AG08395 (cell line): ENCODE data around the gene PLXNA1.

ENCODE experiments used
- DNase-seq: peaks from one replicate; pipeline ENCODE4 v3.0.0; 2012; ENCODE audit warnings: mixed read lengths, low spot score

The PLXNA1 gene

GRCh38 chr3:126967386-126967785 is 15.5 kb upstream of the PLXNA1 start:
- no peak for DNase-seq

DNA sequence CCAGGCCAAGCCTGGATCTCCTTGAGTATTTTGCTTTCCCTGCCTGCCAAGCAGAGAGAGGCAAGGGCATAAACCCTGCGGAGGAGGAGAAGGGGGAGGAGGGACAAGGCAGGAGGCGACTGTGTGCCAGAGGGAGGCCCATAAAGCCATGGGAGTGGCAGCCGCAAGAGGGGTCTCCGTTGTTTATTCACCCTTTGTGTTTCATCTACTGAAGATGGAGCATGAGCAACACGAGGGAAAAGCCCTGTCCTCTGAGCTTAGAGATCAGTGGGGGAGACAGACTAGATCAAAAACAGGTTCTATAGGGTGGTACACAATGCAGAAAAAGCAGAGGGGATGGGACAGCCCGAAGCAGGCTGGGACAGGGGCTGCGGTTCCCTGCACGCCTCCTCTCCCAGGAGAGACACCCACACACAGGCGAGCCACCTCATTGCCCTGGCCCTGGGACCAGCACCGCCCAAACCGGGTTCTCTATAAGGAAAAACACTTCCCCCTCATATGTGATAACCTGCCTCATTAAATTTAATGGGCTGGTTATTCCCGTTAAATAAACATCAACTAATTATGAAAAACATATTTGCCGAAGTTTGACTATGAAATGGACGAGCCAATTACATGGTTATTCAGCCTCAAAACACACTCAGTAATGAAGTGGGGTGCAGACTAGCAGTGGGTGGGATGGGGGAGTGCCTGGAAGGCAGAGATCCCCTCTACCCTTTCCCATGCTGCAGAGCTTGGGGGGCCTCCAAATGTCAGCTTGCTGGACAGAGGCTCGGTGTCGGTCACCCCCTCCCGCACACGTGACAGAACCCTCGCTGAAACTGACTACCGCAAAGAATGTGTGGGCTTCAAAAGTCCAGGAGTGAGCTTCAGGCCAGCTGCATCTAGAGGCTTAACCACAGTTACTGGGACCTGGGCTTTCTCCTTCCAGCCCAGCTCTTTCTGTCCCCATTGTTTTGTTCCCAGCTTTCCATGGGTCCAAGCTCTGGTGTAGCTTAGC is 14.2 kb upstream of the PLXNA1 start:
- DNase-seq, result no peak

DNA sequence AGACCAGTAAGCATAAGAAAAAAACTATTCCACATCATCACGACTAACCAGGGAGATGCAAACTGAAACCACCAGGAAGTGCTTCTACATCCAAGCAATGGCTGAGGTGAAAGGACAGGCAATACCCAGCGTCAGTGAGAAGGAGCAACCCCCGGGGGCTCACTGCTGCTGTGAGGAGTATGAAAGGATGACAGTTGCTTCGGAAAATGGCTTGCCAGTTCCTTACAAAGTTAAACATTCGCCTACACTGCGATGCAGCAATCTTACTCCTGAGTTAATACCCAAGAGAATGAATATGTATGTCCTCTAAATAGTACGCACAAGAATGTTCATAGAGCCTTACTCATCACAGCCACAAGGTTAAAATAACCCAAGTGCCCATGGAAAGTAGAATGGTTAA is 13.3 kb upstream of the PLXNA1 start:
- DNase-seq, result no peak

GRCh38 chr3:126970101-126970500 is 12.8 kb upstream of the PLXNA1 start:
- no peak for DNase-seq

- no peak for DNase-seq
These were observed 12.0 kb upstream of the PLXNA1 start for GRCh38 chr3:126970921-126971320.

DNA sequence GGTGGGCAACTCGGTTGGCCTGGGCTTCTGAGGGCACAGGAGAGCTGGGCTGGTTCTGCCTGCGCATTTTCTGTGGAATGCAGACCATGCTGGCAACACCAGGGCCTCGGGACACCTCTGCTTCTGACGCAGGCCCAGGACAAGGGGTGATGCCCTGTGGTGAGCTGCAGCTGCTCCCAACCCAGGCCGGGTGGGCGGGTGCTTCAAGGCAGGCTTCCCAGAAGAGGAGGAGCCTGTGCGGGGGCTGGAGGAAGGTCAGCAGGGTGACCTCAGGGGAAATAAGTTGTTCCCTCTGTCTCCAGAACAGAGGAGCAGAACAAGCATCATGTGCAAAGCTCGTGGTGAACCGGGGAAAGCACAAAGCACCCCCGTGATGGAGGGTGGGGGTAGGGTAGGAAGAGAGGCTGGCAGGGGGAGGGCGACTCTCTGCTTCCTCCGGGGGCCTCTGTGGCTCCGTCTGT is 11.0 kb upstream of the PLXNA1 start:
- peak; percentile 40 for DNase-seq

DNA sequence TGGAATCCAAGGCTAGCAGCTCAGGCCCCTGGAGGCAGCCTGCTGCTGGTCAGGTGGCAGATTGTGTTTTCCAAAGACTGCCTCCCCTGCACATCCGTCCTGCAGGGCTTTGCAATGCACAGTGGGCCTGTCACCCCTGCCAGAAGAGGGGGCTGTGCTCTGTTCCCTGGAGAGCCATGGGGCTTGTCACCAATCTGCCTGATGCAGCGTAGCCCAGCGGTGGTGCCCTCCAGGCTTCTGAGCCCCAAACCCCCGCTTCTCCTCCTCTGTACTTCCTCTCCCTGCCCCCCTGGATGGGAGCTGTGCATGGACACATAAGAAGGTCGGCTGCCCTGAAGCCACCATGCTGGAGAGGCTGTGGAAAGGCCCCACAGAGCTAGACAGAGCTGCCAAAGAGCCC is 10.0 kb upstream of the PLXNA1 start:
- no peak for DNase-seq

GRCh38 chr3:126973814-126974213 is 9.1 kb upstream of the PLXNA1 start:
- no peak for DNase-seq

DNA sequence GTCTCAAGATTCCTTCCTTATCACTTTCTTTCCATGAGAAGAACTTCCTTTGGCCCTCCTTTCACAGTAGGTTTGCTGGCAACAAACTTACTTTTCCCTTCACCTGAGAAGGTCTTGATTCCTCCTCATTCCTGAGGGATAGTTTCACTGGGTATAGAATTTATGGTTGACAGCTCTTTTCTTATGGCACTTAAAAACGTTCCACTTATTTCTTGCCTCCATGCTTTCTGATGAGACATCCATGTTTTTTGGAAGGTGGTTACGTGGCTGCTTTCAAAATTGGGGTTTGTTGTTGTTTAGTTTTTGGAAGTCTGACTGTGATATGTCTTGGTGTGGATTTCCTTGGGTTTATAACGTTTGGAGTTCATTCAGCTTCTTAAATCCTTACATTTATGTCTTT is 8.2 kb upstream of the PLXNA1 start:
- DNase-seq, result no peak

DNA sequence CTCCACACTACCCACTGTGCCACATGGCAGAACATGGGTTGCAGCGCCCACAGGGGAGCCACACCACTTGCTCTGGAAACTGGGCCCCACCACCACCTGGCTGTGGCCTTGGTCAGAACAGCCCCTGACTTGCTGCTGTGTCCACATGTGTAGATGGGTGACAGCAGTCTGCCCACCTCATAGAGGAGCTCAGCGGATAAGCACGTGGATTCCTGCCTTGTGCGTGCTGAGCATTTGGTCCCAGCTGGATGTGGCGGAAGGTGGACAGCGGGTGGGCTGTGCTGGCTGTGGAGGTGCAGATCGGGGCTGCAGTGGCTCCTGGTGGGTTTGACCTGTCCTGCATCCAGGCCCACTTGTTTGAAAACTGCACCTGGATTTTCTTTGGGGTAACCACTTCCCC is 6.0 kb upstream of the PLXNA1 start:
- no peak for DNase-seq

GRCh38 chr3:126977821-126978220 is 5.1 kb upstream of the PLXNA1 start:
- no peak for DNase-seq

- no peak for DNase-seq
These were observed 4.6 kb upstream of the PLXNA1 start for GRCh38 chr3:126978291-126978690.

- DNase-seq, result no peak
These were observed 3.8 kb upstream of the PLXNA1 start for GRCh38 chr3:126979046-126979628.

- DNase-seq, result no peak
These were observed 2.6 kb upstream of the PLXNA1 start for GRCh38 chr3:126980266-126980811.

GRCh38 chr3:126982126-126982470 is 817 bp upstream of the PLXNA1 start:
- DNase-seq, result peak; percentile 18

DNA sequence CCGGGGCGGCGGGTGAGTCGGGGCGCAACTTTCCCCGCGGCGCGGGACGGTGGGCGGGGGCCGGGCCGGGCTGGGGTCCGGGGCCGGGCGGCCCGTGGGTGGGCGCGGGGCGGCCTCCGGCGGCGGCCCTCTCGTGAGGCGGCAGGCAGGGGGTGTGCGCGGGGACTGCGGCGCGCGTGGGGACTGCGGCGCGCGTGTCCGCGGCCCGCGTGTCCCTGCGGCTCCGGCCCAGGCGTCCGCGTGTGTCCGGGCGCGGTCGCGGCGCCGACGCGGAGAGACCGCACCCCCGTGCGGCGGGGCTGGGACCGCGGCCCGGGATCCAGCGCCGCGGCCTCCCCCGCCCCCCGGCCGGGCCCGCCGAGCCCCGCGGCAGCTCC is 349 bp downstream of the PLXNA1 start:
- DNase-seq, result peak; percentile 40

GRCh38 chr3:126983653-126984390 is 907 bp downstream of the PLXNA1 start:
- DNase-seq, result peak; percentile 31

- no peak for DNase-seq
These were observed 1.6 kb downstream of the PLXNA1 start for GRCh38 chr3:126984391-126985131.

- no peak for DNase-seq
These were observed 2.4 kb downstream of the PLXNA1 start for GRCh38 chr3:126985132-126985985.

GRCh38 chr3:126986001-126986400 is 3.1 kb downstream of the PLXNA1 start:
- DNase-seq, result no peak

DNA sequence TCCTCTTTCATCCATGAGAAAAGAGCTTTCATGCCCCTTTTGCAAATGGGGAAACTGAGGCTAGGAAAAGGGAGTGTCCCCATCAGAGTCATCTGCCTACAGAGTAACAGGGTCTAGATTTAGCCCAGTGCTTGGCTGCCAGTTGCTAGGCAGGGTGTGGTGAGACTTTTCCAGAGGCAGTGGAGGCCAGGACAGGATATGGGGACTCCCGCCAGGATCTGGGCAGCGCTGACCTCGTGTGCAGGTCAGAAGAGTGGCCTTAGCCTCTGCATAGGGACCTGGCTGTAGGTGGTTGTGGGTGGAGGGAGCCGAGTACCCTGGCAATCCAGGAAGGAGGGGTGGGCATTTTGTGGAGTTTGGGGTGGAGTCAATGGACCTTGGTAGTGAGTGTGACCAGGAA is 4.2 kb downstream of the PLXNA1 start:
- DNase-seq, result no peak
